PFSK-1 (cell line): Measurements from ENCODE around the gene RSAD2.

ENCODE experiments used
- POLR2AphosphoS5 ChIP-seq: IDR thresholded peaks from 2 replicates; pipeline ENCODE4 v1.6.1; 2012; ENCODE audit warnings: low read depth, mild to moderate bottlenecking, control low read depth, low read length, moderate library complexity
- REST ChIP-seq, 2 experiments: IDR thresholded peaks; 2 replicates each; pipeline versions ENCODE4 v1.6.1 to v1.8.0; 2011 to 2012; ENCODE audit warnings: low read depth in 2 of 2, low read length in 2 of 2, control low read depth in 1 of 2, inconsistent platforms in 1 of 2, mild to moderate bottlenecking in 1 of 2, moderate library complexity in 1 of 2; ENCODE audit not compliant: insufficient read depth in 1 of 2
- SIN3A ChIP-seq: IDR thresholded peaks from 2 replicates; pipeline ENCODE4 v1.6.1; 2012; ENCODE audit warnings: mild to moderate bottlenecking, low read length, moderate library complexity, borderline replicate concordance; ENCODE audit not compliant: insufficient read depth

DNA sequence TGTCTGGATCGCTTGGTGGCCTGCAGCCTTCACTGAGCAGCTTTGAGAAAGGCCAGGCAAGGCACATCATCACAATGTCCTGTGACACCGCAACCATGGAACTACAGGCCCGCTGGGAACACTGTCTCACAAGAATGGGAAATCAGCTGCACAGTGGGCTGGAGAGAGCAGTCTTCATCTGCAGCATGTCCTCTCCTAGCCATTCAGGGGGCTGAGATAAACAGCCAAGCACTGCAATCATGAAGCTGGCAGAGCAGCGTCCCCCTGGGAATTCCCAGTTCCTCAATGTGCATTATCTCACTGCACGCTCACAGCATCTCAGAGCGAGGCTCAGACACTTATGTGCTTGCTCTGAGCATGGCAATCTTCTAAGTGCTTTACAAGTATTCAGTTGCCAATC, 13.8 kb upstream of the RSAD2 start:
- TF ChIP-seq SIN3A (no peak), POLR2AphosphoS5 (no peak), REST (IDR thresholded peaks at IDR 0.05; ENCODE audit: insufficient read depth in 1 of 2, low read depth in 2 of 2, low read length in 2 of 2) (no peak)
